DOHH2 (cell line): ENCODE data around the gene HCLS1.

Experiments used
- H3F3A ChIP-seq: fragments of 200-600 bp; sonication (generic), shearing (Covaris generic); 2 replicates; pipeline ENCODE4 v1.6.0; 2016; ENCODE audit warnings: antibody characterized with exemption, mild to moderate bottlenecking; ENCODE audit not compliant: control insufficient read depth, insufficient read depth
- H3K27ac ChIP-seq: fragments of 200-600 bp; sonication (generic); 2 replicates; pipeline ENCODE4 v1.5.1; 2014; ENCODE audit warnings: low read depth, mild to moderate bottlenecking, low read length, moderate library complexity
- H3K27me3 ChIP-seq: fragments of 200-600 bp; sonication (generic); 2 replicates; pipeline ENCODE4 v1.6.1; 2014; ENCODE audit warnings: mild to moderate bottlenecking, low read length, mixed read lengths; ENCODE audit not compliant: control insufficient read depth
- H3K36me3 ChIP-seq: fragments of 200-600 bp; sonication (generic); 2 replicates; pipeline ENCODE4 v1.6.1; 2014; ENCODE audit warnings: mild to moderate bottlenecking, low read length, moderate library complexity, mixed read lengths; ENCODE audit not compliant: control insufficient read depth
- H3K4me1 ChIP-seq: fragments of 200-600 bp; sonication (generic); 2 replicates; pipeline ENCODE4 v1.6.1; 2014; ENCODE audit warnings: mild to moderate bottlenecking, low read length, mixed read lengths; ENCODE audit not compliant: control insufficient read depth
- H3K4me2 ChIP-seq: fragments of 200-600 bp; sonication (generic); 2 replicates; pipeline ENCODE4 v1.6.0; 2014; ENCODE audit warnings: mild to moderate bottlenecking, low read length, moderate library complexity
- H3K4me3 ChIP-seq: fragments of 200-600 bp; sonication (generic); 2 replicates; pipeline ENCODE4 v1.5.1; 2014; ENCODE audit warnings: mild to moderate bottlenecking, low read length, mixed read lengths
- H3K79me2 ChIP-seq: fragments of 200-600 bp; sonication (generic); 2 replicates; pipeline ENCODE4 v1.6.1; 2014; ENCODE audit warnings: mild to moderate bottlenecking, low read length, mixed read lengths; ENCODE audit not compliant: control insufficient read depth
- H3K9me2 ChIP-seq: fragments of 200-600 bp; sonication (generic); replicated peaks from 2 replicates; pipeline ENCODE4 v1.6.1; 2014; ENCODE audit warnings: mild to moderate bottlenecking, low read length, mixed read lengths; ENCODE audit not compliant: control insufficient read depth
- H3K9me3 ChIP-seq: fragments of 200-600 bp; sonication (generic); 2 replicates; pipeline ENCODE4 v1.6.1; 2014; ENCODE audit warnings: antibody characterized with exemption, low read length, mixed read lengths; ENCODE audit not compliant: control insufficient read depth, insufficient read depth
- H4K20me1 ChIP-seq: fragments of 200-600 bp; sonication (generic); 2 replicates; pipeline ENCODE4 v1.6.0; 2014; ENCODE audit warnings: low read depth, mild to moderate bottlenecking, antibody characterized with exemption, low read length, moderate library complexity; ENCODE audit not compliant: control insufficient read depth, insufficient read depth
- CTCF ChIP-seq: fragments of 200-600 bp; sonication (generic); IDR thresholded peaks from one replicate; pipeline ENCODE4 v1.5.1; 2014; ENCODE audit warnings: antibody characterized with exemption, mild to moderate bottlenecking, low read depth, low read length; ENCODE audit not compliant: poor library complexity, severe bottlenecking
- EZH2phosphoT487 ChIP-seq: fragments of 200-600 bp; sonication (generic); IDR thresholded peaks from 2 replicates; pipeline ENCODE4 v1.6.1; 2017; ENCODE audit warnings: borderline replicate concordance, mild to moderate bottlenecking, antibody characterized with exemption, low read length, moderate library complexity, mixed read lengths

The HCLS1 gene

GRCh38 chr3:121654493-121655385 lies 6.0 kb downstream of the HCLS1 start:
- TF ChIP-seq EZH2phosphoT487 (no peak), CTCF (no peak)
- peak overlapping the region; percentile 78 for H3K4me2 ChIP-seq

GRCh38 chr3:121651684-121652083 lies 9.0 kb downstream of the HCLS1 start:
- no peak overlapping the region for H3K4me2 ChIP-seq
- H3K79me2 ChIP-seq: peaks cover 36% of the 10 kb centered on the region
- H3K4me3 ChIP-seq: no peak overlapping the region
- peaks cover 35% of the 10 kb centered on the region for H3K4me1 ChIP-seq
- H3F3A ChIP-seq: no peaks in the 10 kb centered on the region; the same call in 1 of the 2 replicates
- H3K27ac ChIP-seq: no peak overlapping the region
- H4K20me1 ChIP-seq: no peaks in the 10 kb centered on the region
- no peaks in the 10 kb centered on the region for H3K9me3 ChIP-seq
- TF ChIP-seq EZH2phosphoT487: no peak
- TF ChIP-seq CTCF: no peak
- no peaks in the 10 kb centered on the region for H3K9me2 ChIP-seq
- H3K27me3 ChIP-seq: no peaks in the 10 kb centered on the region
- H3K36me3 ChIP-seq: peaks cover 74% of the 10 kb centered on the region

More at GRCh38 chr3:121654493-121655385, 6.0 kb downstream of the HCLS1 start:
- Histone ChIP-seq H3K27ac (peak overlapping the region; percentile 57), H3K36me3 (peaks cover 92% of the 10 kb centered on the region), H3F3A (no peaks in the 10 kb centered on the region; the same call in 1 of the 2 replicates), H4K20me1 (no peaks in the 10 kb centered on the region), H3K79me2 (peaks cover 59% of the 10 kb centered on the region), H3K4me1 (peaks cover 52% of the 10 kb centered on the region), H3K9me2 (no peaks in the 10 kb centered on the region), H3K9me3 (no peaks in the 10 kb centered on the region), H3K27me3 (no peaks in the 10 kb centered on the region), H3K4me3 (peak overlapping the region; percentile 60)

- H4K20me1 ChIP-seq: no peaks in the 10 kb centered on the region
- H3F3A ChIP-seq: no peaks in the 10 kb centered on the region
- no peaks in the 10 kb centered on the region for H3K9me2 ChIP-seq
- TF ChIP-seq CTCF (no peak), EZH2phosphoT487 (no peak)
- H3K27me3 ChIP-seq: no peaks in the 10 kb centered on the region
- H3K4me3 ChIP-seq: no peak overlapping the region
- H3K4me1 ChIP-seq: peaks cover 18% of the 10 kb centered on the region
- H3K9me3 ChIP-seq: no peaks in the 10 kb centered on the region
- H3K36me3 ChIP-seq: peaks cover 68% of the 10 kb centered on the region
- H3K27ac ChIP-seq: no peak overlapping the region
- H3K79me2 ChIP-seq: peaks cover 29% of the 10 kb centered on the region
- no peak overlapping the region for H3K4me2 ChIP-seq
Observed at GRCh38 chr3:121649645-121650044, 11.1 kb downstream of the HCLS1 start.
